H1 (cell line): Measurements from ENCODE around the gene NIN.

Experiments
- CTCF ChIP-seq, 3 experiments: IDR thresholded peaks; 1 replicate in 2 of 3; 2 replicates in 1 of 3; pipeline versions ENCODE4 v1.5.1 to v1.6.1; 2011; ENCODE audit warnings: low read length in 3 of 3, mild to moderate bottlenecking in 3 of 3, inconsistent platforms in 2 of 3, low read depth in 1 of 3, moderate library complexity in 1 of 3; ENCODE audit not compliant: insufficient read depth in 1 of 3; ENCODE audit errors: control extremely low read depth in 1 of 3
- POLR2A ChIP-seq, 2 experiments: IDR thresholded peaks; 1 replicate in 1 of 2; 2 replicates in 1 of 2; pipeline ENCODE4 v1.6.1; 2011; ENCODE audit warnings: low read depth in 2 of 2, low read length in 2 of 2, mild to moderate bottlenecking in 2 of 2; ENCODE audit errors: control extremely low read depth in 1 of 2
- POLR2AphosphoS5 ChIP-seq: IDR thresholded peaks from 2 replicates; pipeline ENCODE4 v1.6.1; 2011; ENCODE audit warnings: low read depth, low read length
- RAD21 ChIP-seq, 2 experiments: IDR thresholded peaks in 1 of 2; conservative IDR thresholded peaks in 1 of 2; 2 replicates each; pipeline ENCODE4 v1.6.1; 2011; ENCODE audit warnings: low read depth in 2 of 2, low read length in 2 of 2, improper control_type of control experiment in 1 of 2, inconsistent platforms in 1 of 2, mild to moderate bottlenecking in 1 of 2, moderate library complexity in 1 of 2
- SP4 ChIP-seq: IDR thresholded peaks from 2 replicates; pipeline ENCODE4 v1.6.1; 2012; ENCODE audit warnings: low read length, inconsistent platforms

- TF ChIP-seq RAD21 (IDR thresholded peaks at IDR 0.05 in 1 of 2, conservative IDR thresholded peaks at IDR 0.05 in 1 of 2; ENCODE audit: low read depth in 2 of 2, low read length in 2 of 2), result no peak
- TF ChIP-seq CTCF (IDR thresholded peaks at IDR 0.05; ENCODE audit: control extremely low read depth in 1 of 3, insufficient read depth in 1 of 3, low read depth in 1 of 3, low read length in 3 of 3), result no peak
- TF ChIP-seq POLR2A (IDR thresholded peaks at IDR 0.05; ENCODE audit: control extremely low read depth in 1 of 2, low read depth in 2 of 2, low read length in 2 of 2), result no peak
- no peak for TF ChIP-seq POLR2AphosphoS5
- no peak for TF ChIP-seq SP4
Observed at GRCh38 chr14:50757702-50758101, 73.3 kb downstream of the NIN start.
